Left ventricle myocardium inferior (tissue), 1 donor: ENCODE results near the gene LDHA. TPM values are rescaled to one million over a fixed set of nuclear protein-coding genes. Genes with fewer than 3 reads are reported as not detected.

ENCODE experiments used
- DNase-seq: peaks from one replicate; pipeline ENCODE4 v3.0.0-alpha.2; 2020
- H3K27ac ChIP-seq: fragments of 200-600 bp; replicated peaks from 2 replicates; pipeline ENCODE4 v1.8.0; 2021
- H3K27me3 ChIP-seq: fragments of 200-600 bp; 2 replicates; pipeline ENCODE4 v1.8.0; 2021; ENCODE audit warnings: low read depth
- H3K36me3 ChIP-seq: fragments of 200-600 bp; 2 replicates; pipeline ENCODE4 v1.8.0; 2021
- H3K4me1 ChIP-seq: fragments of 200-600 bp; 2 replicates; pipeline ENCODE4 v1.8.0; 2021
- H3K4me3 ChIP-seq: fragments of 200-600 bp; 2 replicates; pipeline ENCODE4 v1.8.0; 2021; ENCODE audit warnings: mild to moderate bottlenecking, moderate library complexity
- H3K9me3 ChIP-seq: fragments of 200-600 bp; replicated peaks from 2 replicates; pipeline ENCODE4 v1.8.0; 2021
- intact Hi-C: fragments of 100-400 bp; cut with micrococcal nuclease; formaldehyde crosslinking; loops from one replicate; pipeline ENCODE4 v1.11.0; 2022
- total RNA-seq: library from RNA; stranded (reverse); fragmentation: NEBNext Ultra II Directional; extraction: Animal tissue kit (Norgen Biotek cat#: 25700); gene quantifications from one replicate; pipeline ENCODE4 v1.2.1, GENCODE V29; 2021
- TF ChIP-seq, protein P1 (sequence below): fragments of 200-600 bp; IDR thresholded peaks from 2 replicates; pipeline ENCODE4 v1.8.0; 2021; ENCODE audit warnings: antibody characterized with exemption, mild to moderate bottlenecking, borderline replicate concordance
- donor health status: DM: no; HTN: yes; CAD: no; lungs with severe emphysema.

LDHA gene
- total RNA-seq, 1 donor from 2014 or later: 332 TPM

DNA sequence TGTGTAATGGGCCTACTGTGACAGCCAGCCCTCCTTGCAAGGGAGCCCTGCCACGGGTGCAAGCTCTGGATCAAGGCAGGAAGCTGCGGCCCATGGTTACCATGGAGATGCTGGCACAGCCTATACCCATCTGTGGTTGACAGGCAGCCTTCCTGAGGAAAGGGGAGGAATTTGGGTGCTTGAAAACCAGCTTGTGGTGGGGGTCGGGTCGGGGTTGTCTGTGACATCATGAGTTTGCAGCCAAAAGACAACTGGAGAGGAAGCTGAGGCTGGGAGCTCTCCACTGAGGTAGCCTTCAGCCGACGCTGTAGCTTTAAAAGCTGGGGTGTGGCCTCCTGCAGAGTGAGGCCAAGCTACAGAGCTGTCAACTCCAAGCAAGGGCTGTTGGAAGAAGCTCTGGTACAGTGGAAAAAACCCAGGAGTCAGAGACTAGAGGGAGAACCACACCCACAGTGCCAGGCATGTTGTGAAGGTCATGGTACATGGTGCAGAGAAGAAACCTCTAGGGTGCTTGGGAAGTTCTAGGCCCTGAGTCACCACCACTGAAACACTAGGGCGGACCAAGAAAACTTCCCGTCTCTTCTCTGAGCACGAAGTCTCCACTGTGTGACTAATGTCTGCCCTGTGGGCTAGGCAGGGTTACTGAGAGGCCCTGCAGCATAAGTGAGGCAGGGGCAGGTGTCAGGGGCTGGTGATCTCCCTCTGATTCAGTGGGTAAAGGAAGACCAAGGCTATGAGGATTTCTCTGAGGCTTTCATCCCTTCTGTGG, 10.8 kb upstream of the LDHA start:
- Histone ChIP-seq H3K27ac (peak overlapping the region; percentile 99), H3K4me3 (peak overlapping the region; percentile 41), H3K36me3 (no peaks in the 10 kb centered on the region), H3K27me3 (no peaks in the 10 kb centered on the region), H3K9me3 (no peaks in the 10 kb centered on the region), H3K4me1 (peaks cover 29% of the 10 kb centered on the region)
- intact Hi-C loops: no loop called here
- DNase-seq: peak; percentile 66
- TF ChIP-seq, protein P1, sequence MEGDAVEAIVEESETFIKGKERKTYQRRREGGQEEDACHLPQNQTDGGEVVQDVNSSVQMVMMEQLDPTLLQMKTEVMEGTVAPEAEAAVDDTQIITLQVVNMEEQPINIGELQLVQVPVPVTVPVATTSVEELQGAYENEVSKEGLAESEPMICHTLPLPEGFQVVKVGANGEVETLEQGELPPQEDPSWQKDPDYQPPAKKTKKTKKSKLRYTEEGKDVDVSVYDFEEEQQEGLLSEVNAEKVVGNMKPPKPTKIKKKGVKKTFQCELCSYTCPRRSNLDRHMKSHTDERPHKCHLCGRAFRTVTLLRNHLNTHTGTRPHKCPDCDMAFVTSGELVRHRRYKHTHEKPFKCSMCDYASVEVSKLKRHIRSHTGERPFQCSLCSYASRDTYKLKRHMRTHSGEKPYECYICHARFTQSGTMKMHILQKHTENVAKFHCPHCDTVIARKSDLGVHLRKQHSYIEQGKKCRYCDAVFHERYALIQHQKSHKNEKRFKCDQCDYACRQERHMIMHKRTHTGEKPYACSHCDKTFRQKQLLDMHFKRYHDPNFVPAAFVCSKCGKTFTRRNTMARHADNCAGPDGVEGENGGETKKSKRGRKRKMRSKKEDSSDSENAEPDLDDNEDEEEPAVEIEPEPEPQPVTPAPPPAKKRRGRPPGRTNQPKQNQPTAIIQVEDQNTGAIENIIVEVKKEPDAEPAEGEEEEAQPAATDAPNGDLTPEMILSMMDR: no peak

DNA sequence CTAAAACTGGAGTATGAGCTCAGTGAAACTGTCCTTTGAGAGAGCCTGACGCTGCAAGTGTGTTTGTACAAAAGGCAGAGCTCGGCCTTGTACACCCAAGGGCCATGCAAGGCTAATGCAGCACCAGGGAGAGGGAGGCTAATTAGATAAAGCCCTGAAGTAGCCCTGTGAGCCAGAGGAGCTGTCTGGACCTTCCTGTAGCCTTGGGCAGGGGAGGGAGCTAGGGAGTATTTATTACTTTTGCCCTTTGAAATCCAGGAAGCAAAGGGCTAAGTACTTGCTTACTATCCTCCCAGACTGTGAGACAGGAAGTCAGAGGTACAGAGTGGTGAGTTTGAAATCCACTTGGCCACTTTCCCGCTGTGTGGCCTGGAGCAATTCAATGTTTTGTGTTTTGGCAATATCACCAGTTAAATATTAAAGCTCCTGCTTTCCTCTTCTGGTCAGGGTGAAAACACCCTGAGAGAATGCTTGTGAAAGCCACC, 10.2 kb upstream of the LDHA start:
- H3K9me3 ChIP-seq: no peaks in the 10 kb centered on the region
- H3K36me3 ChIP-seq: no peaks in the 10 kb centered on the region
- TF ChIP-seq, protein P1: no peak
- peak overlapping the region; percentile 41 for H3K4me3 ChIP-seq
- peaks cover 29% of the 10 kb centered on the region for H3K4me1 ChIP-seq
- peak overlapping the region; percentile 99 for H3K27ac ChIP-seq
- DNase-seq: peak; percentile 48
- intact Hi-C loops: no loop called here
- no peaks in the 10 kb centered on the region for H3K27me3 ChIP-seq

DNA sequence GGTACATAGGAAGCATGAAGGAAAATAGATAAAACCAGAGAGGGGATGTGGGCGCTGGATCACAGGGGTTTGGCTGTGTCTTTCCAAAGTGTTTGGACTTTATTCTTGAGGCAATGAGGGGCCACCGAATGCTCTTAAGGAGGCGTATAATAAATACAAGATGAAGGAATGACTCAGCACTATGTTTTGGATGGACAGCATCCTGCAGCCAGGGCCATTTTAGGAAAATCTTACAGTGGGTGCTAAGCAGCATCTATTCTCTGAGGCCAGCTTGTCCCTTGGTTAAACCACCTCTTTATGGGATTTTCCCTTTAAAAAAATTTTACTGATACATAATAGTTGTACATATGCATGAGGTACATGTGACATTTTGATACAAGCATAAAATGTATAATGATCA, 4.3 kb upstream of the LDHA start:
- no peaks in the 10 kb centered on the region for H3K9me3 ChIP-seq
- no peaks in the 10 kb centered on the region for H3K27me3 ChIP-seq
- TF ChIP-seq, protein P1: no peak
- H3K36me3 ChIP-seq: no peaks in the 10 kb centered on the region
- H3K4me1 ChIP-seq: peaks cover 18% of the 10 kb centered on the region
- intact Hi-C loops: no loop called here
- no peak overlapping the region for H3K27ac ChIP-seq
- DNase-seq: no peak
- no peak overlapping the region for H3K4me3 ChIP-seq

DNA sequence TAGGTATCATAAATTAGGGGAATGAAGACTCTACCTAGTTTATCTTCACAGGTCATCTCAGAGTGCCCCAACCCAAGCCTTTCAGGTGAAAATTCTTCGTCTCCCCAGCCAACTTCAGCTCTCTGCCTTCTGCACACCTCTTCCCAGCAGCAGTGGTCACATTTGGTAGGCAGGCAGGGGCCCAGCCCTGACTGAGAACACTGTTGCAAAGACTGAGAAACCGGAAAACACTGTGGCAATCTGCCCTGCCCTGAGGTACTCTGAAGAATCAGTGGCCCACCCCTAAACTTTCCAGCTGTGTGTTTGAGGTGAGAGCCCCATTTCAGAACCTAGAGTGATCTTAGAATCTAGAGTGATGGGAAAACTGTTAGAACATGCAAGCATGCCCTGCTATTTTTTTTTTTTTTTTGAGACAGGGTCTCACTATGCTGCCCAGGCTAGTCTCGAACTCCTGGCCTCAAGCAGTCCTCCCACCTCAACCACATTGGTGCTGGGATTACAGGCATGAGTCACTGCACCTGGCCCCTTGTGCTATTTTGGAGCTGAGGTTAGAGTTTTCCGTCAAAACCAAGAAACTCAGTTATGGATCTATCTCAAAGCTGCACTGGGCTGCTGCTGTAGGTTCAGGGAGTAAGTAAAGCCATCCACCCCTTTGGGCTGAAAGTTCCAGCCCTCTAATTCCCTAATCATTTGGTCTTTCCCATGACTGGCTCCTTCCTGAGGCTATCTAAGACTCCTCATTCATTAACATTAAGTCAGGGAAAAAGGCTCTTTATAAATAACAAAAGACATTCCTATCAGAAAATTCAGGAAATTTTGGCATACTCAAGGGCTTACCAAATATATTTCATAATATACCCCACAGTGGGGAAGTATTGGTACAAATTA, 1.7 kb upstream of the LDHA start:
- TF ChIP-seq, protein P1: no peak
- Histone ChIP-seq H3K36me3 (peaks cover 12% of the 10 kb centered on the region), H3K27ac (no peak overlapping the region), H3K4me1 (peaks cover 30% of the 10 kb centered on the region), H3K4me3 (no peak overlapping the region), H3K9me3 (no peaks in the 10 kb centered on the region), H3K27me3 (no peaks in the 10 kb centered on the region)
- intact Hi-C loops: no loop called here
- DNase-seq: no peak

DNA sequence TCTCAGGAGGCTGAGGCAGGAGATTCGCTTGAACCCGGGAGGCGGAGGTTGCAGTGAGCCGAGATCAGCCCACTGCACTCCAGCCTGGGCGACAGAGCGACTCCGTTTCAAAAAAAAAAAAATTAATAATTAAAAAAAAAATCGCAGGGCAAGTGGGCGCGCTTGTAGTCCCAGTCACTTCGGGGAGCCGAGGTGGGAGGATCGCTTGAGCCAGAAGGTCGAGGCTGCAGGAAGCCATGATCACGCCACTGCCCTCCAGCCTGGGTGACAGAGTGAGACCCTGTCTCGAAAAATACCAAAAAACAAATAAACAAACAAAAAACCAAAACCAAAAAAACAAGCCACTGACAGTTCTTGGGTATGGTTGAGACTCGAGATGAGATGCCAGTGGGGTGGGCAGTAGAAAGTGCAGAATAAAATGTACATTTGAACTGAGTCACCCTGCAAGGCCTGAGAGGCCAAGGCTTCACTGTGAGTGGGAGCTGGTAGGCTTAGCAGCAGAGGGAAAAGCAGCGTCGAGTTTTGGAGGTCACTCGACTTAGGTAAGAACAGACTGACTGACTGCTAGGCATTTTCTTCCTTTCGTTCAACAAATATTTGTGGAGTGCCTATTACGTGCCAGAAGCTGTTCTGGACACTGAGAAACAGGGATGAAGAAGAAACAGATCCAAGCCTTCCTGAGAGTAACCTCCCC, 635 bp upstream of the LDHA start:
- no peaks in the 10 kb centered on the region for H3K27me3 ChIP-seq
- H3K36me3 ChIP-seq: peaks cover 23% of the 10 kb centered on the region
- intact Hi-C loops: no loop called here
- H3K9me3 ChIP-seq: no peaks in the 10 kb centered on the region
- H3K4me1 ChIP-seq: peaks cover 30% of the 10 kb centered on the region
- H3K4me3 ChIP-seq: peak overlapping the region; percentile 93
- DNase-seq: no peak
- TF ChIP-seq, protein P1: no peak
- peak overlapping the region; percentile 98 for H3K27ac ChIP-seq
